Posterior cingulate gyrus (tissue), 11 donors: ENCODE measurements around the gene ELP1.

Experiments used
- DNase-seq, 10 donors: peaks; one replicate each; pipeline versions ENCODE4 v3.0.0 to v3.0.0-alpha.2; 2020 to 2021; ENCODE audit warnings: mixed read lengths in 3 of 10
- intact Hi-C: fragments of 100-400 bp; cut with DNase I; formaldehyde crosslinking; loops from one replicate; pipeline ENCODE4 v1.15.1; 2023

ELP1 gene

GRCh38 chr9:108834959-108835665 lies 98.8 kb downstream of the ELP1 start:
- intact Hi-C loops = no loop called here
- no peak for DNase-seq

GRCh38 chr9:108832179-108832500 lies 101.8 kb downstream of the ELP1 start:
- DNase-seq = no peak
- intact Hi-C loops = no loop called here

GRCh38 chr9:108831496-108832178 lies 102.3 kb downstream of the ELP1 start:
- intact Hi-C loops = no loop called here
- DNase-seq = peak in 1 of 10 donors; percentile 22

DNA sequence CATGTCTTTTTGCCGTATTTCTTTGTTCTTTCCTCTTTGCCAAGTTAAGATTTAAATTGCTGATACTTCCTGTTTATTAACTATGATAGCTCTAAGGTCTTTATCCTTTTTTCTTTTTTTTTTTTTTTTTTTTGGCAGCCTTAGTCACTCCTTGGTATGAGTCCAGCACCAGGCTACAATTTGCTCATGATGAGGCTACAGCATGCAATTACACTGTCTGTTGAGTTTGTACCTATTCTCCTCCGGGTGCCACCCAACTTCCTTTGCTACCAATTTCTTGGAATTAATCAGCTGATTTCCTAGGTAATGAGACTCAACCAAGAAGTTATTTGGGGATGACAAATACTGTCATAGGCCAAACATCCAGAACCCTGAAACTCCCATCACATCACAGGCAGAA lies 103.7 kb downstream of the ELP1 start:
- intact Hi-C loops = no loop called here
- DNase-seq = no peak

DNA sequence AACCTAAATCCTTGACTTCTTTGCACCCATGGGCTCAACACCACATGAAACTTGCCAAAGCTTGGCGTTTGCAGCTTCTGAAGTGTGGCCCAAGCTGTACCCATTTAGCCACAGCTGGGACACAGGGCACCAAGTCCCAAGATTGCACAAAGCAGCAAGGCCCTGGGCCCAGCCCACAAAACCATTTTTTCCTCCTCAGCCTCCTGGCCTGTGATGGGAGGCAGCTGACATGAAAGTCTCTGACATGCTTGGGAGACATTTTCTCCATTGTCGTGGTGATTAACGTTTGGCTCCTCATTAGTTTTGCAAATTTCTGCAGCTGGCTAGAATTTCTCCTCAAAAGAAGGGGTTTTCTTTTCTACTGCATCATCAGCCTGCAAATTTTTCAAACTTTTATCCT lies 110.1 kb downstream of the ELP1 start:
- intact Hi-C loops = no loop called here
- no peak for DNase-seq
